ENCODE results near the gene MVD. TPM values are rescaled to one million over a fixed set of nuclear protein-coding genes. Genes with fewer than 3 reads are reported as not detected.

MVD gene
- total RNA-seq, 1 donor from 2014 or later = 196 TPM

GRCh38 chr16:88681709-88682451, 19.0 kb upstream of the MVD start:
- peaks cover 7% of the 10 kb centered on the region for H3K4me1 Mint-ChIP-seq
- H3K36me3 Mint-ChIP-seq (ENCODE audit: low read depth) = no peaks in the 10 kb centered on the region
- no peak for DNase-seq (ENCODE audit: low read depth, low spot score)
- H3K27me3 Mint-ChIP-seq (ENCODE audit: low read depth) = peaks cover 43% of the 10 kb centered on the region
- H3K27ac Mint-ChIP-seq (ENCODE audit: unreplicated experiment) = no peak overlapping the region
- H3K9me3 Mint-ChIP-seq = no peaks in the 10 kb centered on the region
- H3K4me3 Mint-ChIP-seq = no peak overlapping the region
- no peak for TF ChIP-seq CTCF (conservative IDR thresholded peaks at IDR 0.05)

GRCh38 chr16:88681084-88681680, 18.3 kb upstream of the MVD start:
- DNase-seq (ENCODE audit: low read depth, low spot score) = no peak
- TF ChIP-seq CTCF (conservative IDR thresholded peaks at IDR 0.05) = peak; percentile 48
- Mint-ChIP-seq H3K27ac (ENCODE audit: unreplicated experiment) (no peak overlapping the region), H3K4me3 (no peak overlapping the region), H3K36me3 (ENCODE audit: low read depth) (no peaks in the 10 kb centered on the region), H3K27me3 (ENCODE audit: low read depth) (peaks cover 39% of the 10 kb centered on the region), H3K9me3 (no peaks in the 10 kb centered on the region), H3K4me1 (peaks cover 7% of the 10 kb centered on the region)

GRCh38 chr16:88680554-88681083, 17.7 kb upstream of the MVD start:
- Mint-ChIP-seq H3K27me3 (ENCODE audit: low read depth) (peaks cover 35% of the 10 kb centered on the region), H3K4me3 (no peak overlapping the region), H3K4me1 (peaks cover 7% of the 10 kb centered on the region), H3K27ac (ENCODE audit: unreplicated experiment) (no peak overlapping the region), H3K9me3 (no peaks in the 10 kb centered on the region), H3K36me3 (ENCODE audit: low read depth) (no peaks in the 10 kb centered on the region)
- DNase-seq (ENCODE audit: low read depth, low spot score) = no peak
- no peak for TF ChIP-seq CTCF (conservative IDR thresholded peaks at IDR 0.05)

- Mint-ChIP-seq H3K4me3 (no peak overlapping the region), H3K9me3 (no peaks in the 10 kb centered on the region), H3K4me1 (peaks cover 7% of the 10 kb centered on the region), H3K27me3 (ENCODE audit: low read depth) (peaks cover 14% of the 10 kb centered on the region), H3K36me3 (ENCODE audit: low read depth) (no peaks in the 10 kb centered on the region), H3K27ac (ENCODE audit: unreplicated experiment) (no peak overlapping the region)
- TF ChIP-seq CTCF (conservative IDR thresholded peaks at IDR 0.05) = no peak
- no peak for DNase-seq (ENCODE audit: low read depth, low spot score)
These were observed 15.5 kb upstream of the MVD start for GRCh38 chr16:88678224-88678979.

- Mint-ChIP-seq H3K4me1 (peaks cover 7% of the 10 kb centered on the region), H3K27ac (ENCODE audit: unreplicated experiment) (no peak overlapping the region), H3K9me3 (no peaks in the 10 kb centered on the region), H3K4me3 (no peak overlapping the region), H3K36me3 (ENCODE audit: low read depth) (no peaks in the 10 kb centered on the region), H3K27me3 (ENCODE audit: low read depth) (peaks cover 11% of the 10 kb centered on the region)
- DNase-seq (ENCODE audit: low read depth, low spot score) = no peak
- TF ChIP-seq CTCF (conservative IDR thresholded peaks at IDR 0.05) = no peak
These were observed 14.8 kb upstream of the MVD start for GRCh38 chr16:88677721-88678120.
